Endothelial cell (in vitro differentiated cells): ENCODE results near the gene CDC25A. TPM values are rescaled to one million over a fixed set of nuclear protein-coding genes. Genes with fewer than 3 reads are reported as not detected.

Experiments used
- DNase-seq: peaks from one replicate; pipeline ENCODE4 v3.0.0; 2021; ENCODE audit warnings: low spot score
- H3K27ac Mint-ChIP-seq: one replicate; pipeline ENCODE4 v1.8.0; 2021; ENCODE audit warnings: mixed read lengths, inconsistent platforms; ENCODE audit not compliant: unreplicated experiment
- H3K27me3 Mint-ChIP-seq: one replicate; pipeline ENCODE4 v1.8.0; 2021; ENCODE audit warnings: mild to moderate bottlenecking, moderate library complexity, mixed read lengths, inconsistent platforms; ENCODE audit not compliant: unreplicated experiment
- H3K36me3 Mint-ChIP-seq: one replicate; pipeline ENCODE4 v1.8.0; 2021; ENCODE audit warnings: mild to moderate bottlenecking, low read depth, mixed read lengths, inconsistent platforms; ENCODE audit not compliant: unreplicated experiment
- H3K4me1 Mint-ChIP-seq: one replicate; pipeline ENCODE4 v1.8.0; 2021; ENCODE audit warnings: mild to moderate bottlenecking, mixed read lengths, inconsistent platforms; ENCODE audit not compliant: unreplicated experiment
- H3K4me3 Mint-ChIP-seq: one replicate; pipeline ENCODE4 v1.8.0; 2021; ENCODE audit warnings: mild to moderate bottlenecking, mixed read lengths, inconsistent platforms; ENCODE audit not compliant: unreplicated experiment
- H3K9me3 Mint-ChIP-seq: one replicate; pipeline ENCODE4 v1.8.0; 2021; ENCODE audit warnings: mixed read lengths, inconsistent platforms; ENCODE audit not compliant: unreplicated experiment
- CTCF ChIP-seq: fragments of 200-600 bp; sonication (generic); IDR thresholded peaks from one replicate; pipeline ENCODE4 v1.5.0; 2021; ENCODE audit warnings: antibody characterized with exemption; ENCODE audit not compliant: unreplicated experiment
- long read RNA-seq: library from polyadenylated mRNA; unstranded; transcript quantifications from one replicate; pipeline ENCODE4 v2.0.0, GENCODE V29; 2020; ENCODE audit not compliant: unreplicated experiment
- total RNA-seq: library from RNA; stranded (reverse); fragmentation: NEBNext Ultra II Directional; extraction: Animal tissue kit (Norgen Biotek cat#: 25700); gene quantifications from one replicate; pipeline ENCODE4 v1.2.1, GENCODE V29; 2021; ENCODE audit not compliant: unreplicated experiment

The CDC25A gene
- 14.8 TPM for total RNA-seq
- long read RNA-seq, result 0 reads

DNA sequence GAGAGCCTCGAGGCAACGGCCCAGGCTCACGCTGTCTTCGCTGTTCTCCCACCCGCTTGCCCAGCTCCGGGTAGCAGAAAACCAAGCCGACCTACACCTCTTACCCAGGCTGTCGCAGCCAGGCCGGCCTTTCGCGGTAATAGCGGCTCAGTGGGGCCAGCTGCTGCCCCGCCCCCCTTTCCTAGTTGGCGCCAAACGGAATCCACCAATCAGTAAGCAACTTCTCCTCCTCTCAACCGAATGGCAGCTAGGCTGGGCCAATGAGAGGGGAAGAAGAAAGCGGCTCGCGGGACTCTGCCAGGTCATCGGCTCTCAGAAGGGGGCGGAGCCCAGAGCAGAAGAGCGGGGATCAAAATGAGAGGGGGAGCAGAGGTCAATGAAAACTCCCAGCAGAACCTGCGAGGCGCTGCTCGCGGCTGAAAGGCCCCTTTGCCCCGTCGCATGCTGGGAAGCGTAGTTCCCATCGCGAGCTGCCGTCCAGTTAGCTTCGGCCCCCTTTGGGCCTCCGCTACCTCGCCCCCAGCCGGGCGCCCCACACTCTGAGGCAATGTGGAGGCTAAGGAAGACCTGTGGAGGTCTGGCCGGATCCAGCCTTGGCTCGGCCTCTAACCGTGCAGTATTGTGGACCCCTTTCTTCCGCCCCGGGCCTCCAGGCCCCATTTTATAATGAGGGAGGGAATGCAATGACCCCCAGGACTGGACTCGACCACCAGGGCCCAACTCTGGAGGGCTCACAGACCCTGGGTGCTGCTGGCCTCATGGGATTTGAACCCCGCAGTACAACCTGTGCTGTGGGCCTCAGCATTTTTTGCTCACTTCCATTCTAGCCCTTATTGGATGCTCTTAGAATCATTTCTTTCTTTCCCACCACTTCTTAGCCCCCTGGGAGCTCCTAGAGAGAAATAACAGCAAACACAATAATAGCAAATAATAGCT is at the start of gene CDC25A:
Gene CDC25A, minus strand, starts transcription at position 152 of the 936 bp plus-strand sequence. CDS start 470 bp downstream, outside the sequence.
- no peaks in the 10 kb centered on the region for H3K9me3 Mint-ChIP-seq
- H3K4me3 Mint-ChIP-seq, result peak within 1 kb of the TSS; percentile 93
- H3K4me1 Mint-ChIP-seq, result peaks cover 27% of the 10 kb centered on the region
- peak; percentile 91 for DNase-seq
- peaks cover 8% of the 10 kb centered on the region for H3K36me3 Mint-ChIP-seq
- peaks cover 10% of the 10 kb centered on the region for H3K27me3 Mint-ChIP-seq
- TF ChIP-seq CTCF, result no peak
- H3K27ac Mint-ChIP-seq, result peak within 1 kb of the TSS; percentile 88

GRCh38 chr3:48236531-48236930 is 48.3 kb upstream of the CDC25A start:
- Mint-ChIP-seq H3K9me3 (no peaks in the 10 kb centered on the region), H3K4me3 (no peak overlapping the region), H3K4me1 (peaks cover 14% of the 10 kb centered on the region), H3K27ac (no peak overlapping the region), H3K27me3 (peaks cover 5% of the 10 kb centered on the region), H3K36me3 (peaks cover 6% of the 10 kb centered on the region)
- TF ChIP-seq CTCF, result no peak
- DNase-seq, result no peak

DNA sequence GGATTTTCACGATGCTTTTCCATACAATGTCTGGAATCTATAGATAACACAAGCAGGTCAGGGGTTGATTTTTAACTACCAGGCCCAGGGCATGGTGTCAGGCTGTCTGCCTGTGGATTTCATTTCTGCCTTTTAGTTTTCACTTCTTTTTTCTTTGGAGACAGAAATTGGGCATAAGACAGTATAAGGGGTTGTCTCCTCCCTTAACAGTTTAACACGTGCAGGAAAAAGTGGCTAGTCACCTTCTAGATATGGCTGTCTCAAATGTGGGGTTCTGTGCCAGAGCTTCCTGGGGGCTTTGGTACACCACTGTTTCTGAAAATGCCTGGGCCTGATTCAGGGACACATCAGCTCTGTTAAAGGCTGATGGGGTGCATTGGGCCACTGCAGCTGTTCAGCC is 45.3 kb upstream of the CDC25A start:
- no peak overlapping the region for H3K27ac Mint-ChIP-seq

DNA sequence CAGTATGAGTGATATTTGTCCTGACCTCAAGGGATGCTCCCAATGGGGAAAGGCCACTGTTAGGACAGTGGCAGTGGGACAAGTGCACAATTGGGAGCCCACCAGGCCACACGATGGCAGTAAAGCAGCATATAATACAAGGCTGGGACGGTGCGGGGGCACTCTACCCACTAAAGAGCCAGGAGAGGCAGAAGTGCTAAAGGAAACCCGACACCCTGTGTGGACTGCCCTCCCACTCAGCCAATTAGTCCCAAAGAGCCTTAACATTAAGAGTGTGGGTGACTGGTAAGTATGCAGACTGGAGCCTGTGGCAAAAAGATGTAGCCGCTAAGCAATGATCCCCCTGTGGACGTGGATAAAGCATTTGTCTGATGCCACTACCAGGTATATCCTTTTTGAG is 44.5 kb upstream of the CDC25A start:
- Mint-ChIP-seq H3K9me3 (no peaks in the 10 kb centered on the region), H3K4me1 (no peaks in the 10 kb centered on the region), H3K27me3 (peaks cover 2% of the 10 kb centered on the region), H3K27ac (peak overlapping the region; percentile 38), H3K4me3 (no peak overlapping the region), H3K36me3 (peaks cover 6% of the 10 kb centered on the region)
- TF ChIP-seq CTCF, result no peak
- peak; percentile 51 for DNase-seq

More for the DNA sequence above, 45.3 kb upstream of the CDC25A start:
- Mint-ChIP-seq H3K36me3 (peaks cover 6% of the 10 kb centered on the region), H3K27me3 (peaks cover 2% of the 10 kb centered on the region), H3K4me3 (no peak overlapping the region), H3K9me3 (no peaks in the 10 kb centered on the region), H3K4me1 (no peaks in the 10 kb centered on the region)
- DNase-seq, result no peak
- TF ChIP-seq CTCF, result no peak

- no peak overlapping the region for H3K4me3 Mint-ChIP-seq
- TF ChIP-seq CTCF, result no peak
These were observed 44.0 kb upstream of the CDC25A start for GRCh38 chr3:48232232-48232631.

More at GRCh38 chr3:48232232-48232631, 44.0 kb upstream of the CDC25A start:
- Mint-ChIP-seq H3K36me3 (peaks cover 6% of the 10 kb centered on the region), H3K27me3 (peaks cover 2% of the 10 kb centered on the region), H3K4me1 (no peaks in the 10 kb centered on the region), H3K27ac (no peak overlapping the region), H3K9me3 (no peaks in the 10 kb centered on the region)
- DNase-seq, result no peak
